NCI-H1436 (cell line): ENCODE data around the gene SMIM9.
"Not testable (repeated sequence)": the region's sequence is repeated elsewhere in the genome, so short reads cannot be mapped to it uniquely, and the experiment has no call there.

Experiments used
- DNase-seq: peaks from one replicate; lab custom pipeline; 2025; lab: John Stamatoyannopoulos, UW

The SMIM9 gene

GRCh38 chrX:154834562-154834961 is at the start of gene SMIM9:
Gene SMIM9 (minus strand): TSS chrX:154834662. CDS start chrX:154830856, 3,806 bp downstream.
- DNase-seq = no peak

GRCh38 chrX:154884069-154884468 is 49.6 kb upstream of the SMIM9 start:
- DNase-seq = not testable (repeated sequence)

GRCh38 chrX:154873329-154873728 is 38.9 kb upstream of the SMIM9 start:
- no peak for DNase-seq

GRCh38 chrX:154868522-154868921 is 34.1 kb upstream of the SMIM9 start:
- not testable (repeated sequence) for DNase-seq

GRCh38 chrX:154855256-154855655 is 20.8 kb upstream of the SMIM9 start:
- DNase-seq = no peak

- no peak for DNase-seq
Measured at GRCh38 chrX:154850957-154851611, 16.6 kb upstream of the SMIM9 start.

GRCh38 chrX:154840856-154841255 is 6.4 kb upstream of the SMIM9 start:
- peak; percentile 33 for DNase-seq

- no peak for DNase-seq
Measured at GRCh38 chrX:154836163-154836562, 1.7 kb upstream of the SMIM9 start.

GRCh38 chrX:154833746-154834274 is 652 bp downstream of the SMIM9 start:
- DNase-seq = no peak

- no peak for DNase-seq
Measured at GRCh38 chrX:154829926-154830442, 4.5 kb downstream of the SMIM9 start.

GRCh38 chrX:154829134-154829533 is 5.3 kb downstream of the SMIM9 start:
- no peak for DNase-seq

GRCh38 chrX:154828016-154828408 is 6.5 kb downstream of the SMIM9 start:
- no peak for DNase-seq

- DNase-seq = no peak
Measured at GRCh38 chrX:154827194-154828015, 7.1 kb downstream of the SMIM9 start.

GRCh38 chrX:154825586-154825985 is 8.9 kb downstream of the SMIM9 start:
- DNase-seq = not testable (repeated sequence)

GRCh38 chrX:154824638-154825037 is 9.8 kb downstream of the SMIM9 start:
- no peak for DNase-seq

- DNase-seq = no peak
Measured at GRCh38 chrX:154822029-154822428, 12.4 kb downstream of the SMIM9 start.

- no peak for DNase-seq
Measured at GRCh38 chrX:154821523-154821922, 12.9 kb downstream of the SMIM9 start.

GRCh38 chrX:154819771-154820341 is 14.6 kb downstream of the SMIM9 start:
- DNase-seq = peak; percentile 2

GRCh38 chrX:154818916-154819770 is 15.3 kb downstream of the SMIM9 start:
- no peak for DNase-seq

GRCh38 chrX:154817048-154817618 is 17.3 kb downstream of the SMIM9 start:
- not testable (repeated sequence) for DNase-seq

- not testable (repeated sequence) for DNase-seq
Measured at GRCh38 chrX:154816326-154816898, 18.1 kb downstream of the SMIM9 start.
